Measurements from ENCODE around the gene PAFAH2. TPM values are rescaled to one million over a fixed set of nuclear protein-coding genes. Genes with fewer than 3 reads are reported as not detected.

PAFAH2 gene
- total and polyA plus RNA-seq, 11 donors = 5.8 to 18.6 (median 9.2) TPM

DNA sequence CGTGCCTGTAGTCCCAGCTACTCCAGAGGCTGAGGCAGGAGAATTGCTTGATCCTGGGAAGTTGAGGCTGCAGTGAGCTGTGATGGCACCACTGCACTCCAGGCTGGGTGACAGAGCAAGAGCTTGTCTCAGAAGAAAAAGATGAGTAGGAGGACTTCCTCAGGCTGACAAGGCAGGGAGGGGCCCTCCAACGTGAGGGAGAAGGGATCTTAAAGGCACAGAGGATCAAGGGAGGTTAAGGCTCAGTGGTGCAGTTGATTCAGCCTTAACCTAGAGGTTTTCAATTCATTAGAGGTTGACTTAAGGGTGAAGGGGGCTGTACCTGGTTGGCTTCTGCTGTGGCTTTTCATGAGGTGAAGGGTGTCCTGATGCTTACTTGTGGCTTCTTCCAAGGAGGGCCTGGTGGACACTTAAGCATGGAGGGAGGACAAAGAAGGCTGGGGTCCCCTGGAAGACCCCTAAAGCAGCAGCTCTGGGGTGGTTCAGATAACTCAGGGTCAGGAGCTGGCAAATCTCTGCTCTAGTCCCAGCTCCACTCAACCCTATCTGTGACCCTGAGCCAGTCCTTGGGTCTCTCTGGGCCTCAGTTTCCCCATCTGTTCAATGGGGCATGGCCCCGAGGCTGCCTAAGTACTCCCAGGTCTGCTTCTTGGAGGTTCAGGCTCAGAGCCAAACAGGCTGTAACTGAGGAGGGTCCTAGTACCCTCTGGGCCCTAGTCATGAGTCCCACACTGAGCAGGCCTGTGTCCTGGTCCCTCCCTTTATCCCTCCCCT is 30.0 kb upstream of the PAFAH2 start:
- H3K4me3 ChIP-seq = no peak overlapping the region
- DNase-seq (no peak), ATAC-seq (no peak)
- 13 to 42% (median 31%) methylated on average over 2 to 3 of the region's 3 CpGs for WGBS, 4 donors
- TF ChIP-seq, protein P1, sequence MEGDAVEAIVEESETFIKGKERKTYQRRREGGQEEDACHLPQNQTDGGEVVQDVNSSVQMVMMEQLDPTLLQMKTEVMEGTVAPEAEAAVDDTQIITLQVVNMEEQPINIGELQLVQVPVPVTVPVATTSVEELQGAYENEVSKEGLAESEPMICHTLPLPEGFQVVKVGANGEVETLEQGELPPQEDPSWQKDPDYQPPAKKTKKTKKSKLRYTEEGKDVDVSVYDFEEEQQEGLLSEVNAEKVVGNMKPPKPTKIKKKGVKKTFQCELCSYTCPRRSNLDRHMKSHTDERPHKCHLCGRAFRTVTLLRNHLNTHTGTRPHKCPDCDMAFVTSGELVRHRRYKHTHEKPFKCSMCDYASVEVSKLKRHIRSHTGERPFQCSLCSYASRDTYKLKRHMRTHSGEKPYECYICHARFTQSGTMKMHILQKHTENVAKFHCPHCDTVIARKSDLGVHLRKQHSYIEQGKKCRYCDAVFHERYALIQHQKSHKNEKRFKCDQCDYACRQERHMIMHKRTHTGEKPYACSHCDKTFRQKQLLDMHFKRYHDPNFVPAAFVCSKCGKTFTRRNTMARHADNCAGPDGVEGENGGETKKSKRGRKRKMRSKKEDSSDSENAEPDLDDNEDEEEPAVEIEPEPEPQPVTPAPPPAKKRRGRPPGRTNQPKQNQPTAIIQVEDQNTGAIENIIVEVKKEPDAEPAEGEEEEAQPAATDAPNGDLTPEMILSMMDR (IDR thresholded peaks at IDR 0.05) = no peak
- TF ChIP-seq POLR2A (IDR thresholded peaks at IDR 0.05) = no peak
- no peak overlapping the region for H3K27ac ChIP-seq
- peaks cover 0 to 20% (median 3%) of the 10 kb centered on the region in 12 donors for H3K4me1 ChIP-seq
- intact Hi-C loops (cut with DNase I) = no loop called here
- no peaks in the 10 kb centered on the region for H3K27me3 ChIP-seq
- no peaks in the 10 kb centered on the region for H3K36me3 ChIP-seq
- H3K9me3 ChIP-seq = no peaks in the 10 kb centered on the region

DNA sequence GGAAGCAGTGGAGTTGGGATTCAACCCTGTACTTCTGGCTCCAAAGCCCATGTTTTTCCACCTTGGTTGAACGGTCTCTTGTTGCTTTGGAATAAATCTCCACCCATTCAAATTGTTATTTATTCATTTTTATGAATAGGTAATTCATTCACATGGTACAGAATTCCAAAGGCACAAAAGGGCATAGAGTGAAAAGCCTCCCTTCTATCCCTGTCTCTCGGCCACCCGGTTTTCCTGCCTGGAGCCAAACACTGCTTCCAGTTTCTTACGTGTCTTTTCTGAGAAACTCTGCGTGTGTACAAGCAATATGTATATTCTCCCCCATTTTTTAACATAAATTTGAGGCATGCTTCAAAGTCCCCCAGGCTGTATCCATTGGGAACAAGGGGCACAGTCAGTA is 27.7 kb upstream of the PAFAH2 start:
- 61 to 70% (median 66%) methylated on average over 5 of the region's 5 CpGs for WGBS, 4 donors
- no peak for DNase-seq
- H3K27ac ChIP-seq = no peak overlapping the region
- ATAC-seq = no peak
- peaks cover 0 to 41% (median 14%) of the 10 kb centered on the region in 12 donors for H3K4me1 ChIP-seq
- no peaks in the 10 kb centered on the region for H3K9me3 ChIP-seq
- TF ChIP-seq POLR2A (IDR thresholded peaks at IDR 0.05) = no peak
- TF ChIP-seq, protein P1 (IDR thresholded peaks at IDR 0.05) = no peak
- no peaks in the 10 kb centered on the region for H3K36me3 ChIP-seq
- no peaks in the 10 kb centered on the region for H3K27me3 ChIP-seq
- intact Hi-C loops (cut with DNase I) = no loop called here
- no peak overlapping the region for H3K4me3 ChIP-seq

DNA sequence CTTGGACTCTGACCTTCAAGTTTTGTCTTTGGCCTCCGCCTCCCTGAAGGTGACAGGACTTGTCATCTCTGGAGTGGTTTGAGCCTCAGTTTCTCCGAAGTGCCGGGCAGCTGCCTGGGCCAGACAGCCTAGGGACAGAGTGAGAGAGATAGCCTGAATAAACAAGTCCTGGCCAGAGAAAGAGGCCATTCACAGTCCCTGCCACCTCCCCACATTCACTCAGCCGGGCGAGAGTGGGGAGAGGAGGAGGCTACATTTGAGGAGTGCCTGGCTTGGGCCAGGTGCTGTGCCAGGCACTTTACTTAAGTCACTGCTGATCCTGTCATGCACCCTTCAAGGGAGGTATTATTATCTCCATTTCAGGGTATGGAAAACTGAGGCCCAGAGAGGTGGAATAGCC is 27.2 kb upstream of the PAFAH2 start:
- WGBS, 4 donors = 50 to 62% (median 59%) methylated on average over 5 of the region's 5 CpGs
- TF ChIP-seq, protein P1 (IDR thresholded peaks at IDR 0.05) = no peak
- TF ChIP-seq POLR2A (IDR thresholded peaks at IDR 0.05) = no peak
- Histone ChIP-seq H3K27me3 (no peaks in the 10 kb centered on the region), H3K36me3 (no peaks in the 10 kb centered on the region), H3K9me3 (no peaks in the 10 kb centered on the region), H3K4me1 (peaks cover 0 to 44% (median 15%) of the 10 kb centered on the region in 12 donors), H3K4me3 (peak overlapping the region in 2 of 12 donors; percentile 49 to 50), H3K27ac (peak overlapping the region in 3 of 12 donors; percentile 34 to 97 (median 39))
- ATAC-seq (no peak), DNase-seq (peak in 1 of 5 donors; percentile 29)
- intact Hi-C loops (cut with DNase I) = no loop called here

DNA sequence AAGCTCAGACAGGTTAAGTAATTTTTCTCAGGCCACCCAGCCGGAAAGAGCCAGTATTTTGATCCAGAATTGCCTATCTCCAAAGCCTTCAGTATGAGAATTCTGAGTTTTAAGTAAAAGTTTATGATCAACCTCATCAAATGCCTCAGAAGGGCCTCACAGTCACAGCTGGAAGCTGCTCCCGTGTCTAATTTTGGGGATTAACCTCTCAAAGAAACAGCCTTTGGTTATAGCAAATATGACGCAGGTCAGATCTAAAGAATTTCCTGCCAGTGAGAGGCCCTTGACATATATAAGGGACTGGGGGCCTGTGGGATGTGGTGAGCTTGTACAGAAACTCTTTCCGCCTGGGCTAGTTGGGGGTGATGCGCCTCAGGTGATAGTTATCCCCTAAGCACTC is 26.0 kb upstream of the PAFAH2 start:
- Histone ChIP-seq H3K27me3 (no peaks in the 10 kb centered on the region), H3K4me1 (peaks cover 0 to 54% (median 16%) of the 10 kb centered on the region in 12 donors), H3K4me3 (peak overlapping the region in 5 of 12 donors; percentile 5 to 59 (median 50)), H3K9me3 (no peaks in the 10 kb centered on the region), H3K27ac (peak overlapping the region in 5 of 12 donors; percentile 31 to 97 (median 49)), H3K36me3 (no peaks in the 10 kb centered on the region)
- intact Hi-C loops (cut with DNase I) = loop anchor here in 1 of 10 donors (5.0 kb wide), 1 partner anchor 133 kb away; the partner anchor contains the start of gene FAM110D
- peak in 1 of 5 donors; percentile 7 for DNase-seq
- no peak for ATAC-seq
- TF ChIP-seq, protein P1 (IDR thresholded peaks at IDR 0.05) = no peak
- TF ChIP-seq POLR2A (IDR thresholded peaks at IDR 0.05) = no peak
- WGBS, 4 donors = 76 to 82% (median 79%) methylated on average over 5 of the region's 5 CpGs

All from heart left ventricle (tissue), 16 donors.